HepG2 (cell line): ENCODE results near the gene CAPN2.

Experiments used
- CBX5 ChIP-seq: sonication (generic); formaldehyde crosslinking; IDR thresholded peaks from 2 replicates; pipeline ENCODE4 v1.4.0; 2020; ENCODE audit warnings: missing genetic modification reagents, borderline replicate concordance
- GATAD1 ChIP-seq: IDR thresholded peaks from 2 replicates; pipeline ENCODE4 v1.6.1; 2016; ENCODE audit warnings: missing genetic modification reagents, missing compliant biosample characterization
- KLF16 ChIP-seq, 2 experiments: sonication (generic) in 1 of 2; formaldehyde crosslinking in 1 of 2; IDR thresholded peaks; 2 replicates each; pipeline versions ENCODE4 v1.6.1 to v1.8.0; 2016 to 2023; ENCODE audit warnings: missing genetic modification reagents in 2 of 2, missing compliant biosample characterization in 1 of 2
- MZF1 ChIP-seq: sonication (generic); formaldehyde crosslinking; IDR thresholded peaks from 2 replicates; pipeline ENCODE4 v1.8.1; 2023; ENCODE audit warnings: mild to moderate bottlenecking, missing genetic modification reagents, borderline replicate concordance
- POLR2A ChIP-seq, 2 experiments: IDR thresholded peaks; 2 replicates each; pipeline ENCODE4 v1.6.1; 2011; ENCODE audit warnings: low read depth in 2 of 2, low read length in 2 of 2, mild to moderate bottlenecking in 1 of 2, moderate library complexity in 1 of 2; ENCODE audit not compliant: insufficient read depth in 1 of 2
- POLR2AphosphoS5 ChIP-seq: IDR thresholded peaks from 2 replicates; pipeline ENCODE4 v1.6.1; 2012; ENCODE audit warnings: low read depth, low read length
- TP53 ChIP-seq: sonication (generic); formaldehyde crosslinking; conservative IDR thresholded peaks from 2 replicates; pipeline ENCODE4 v1.4.0; 2020; ENCODE audit warnings: missing genetic modification reagents
- ZNF207 ChIP-seq: fragments of 450-650 bp; IDR thresholded peaks from 2 replicates; pipeline ENCODE4 v1.6.1; 2016; ENCODE audit warnings: antibody characterized with exemption, borderline replicate concordance
- ZNF563 ChIP-seq: sonication (generic); formaldehyde crosslinking; IDR thresholded peaks from 2 replicates; pipeline ENCODE4 v1.8.0; 2022; ENCODE audit warnings: mild to moderate bottlenecking, moderate library complexity, missing genetic modification reagents
- ZSCAN25 ChIP-seq: sonication (generic); formaldehyde crosslinking; IDR thresholded peaks from 2 replicates; pipeline ENCODE4 v1.8.0; 2022; ENCODE audit warnings: mild to moderate bottlenecking, missing genetic modification reagents
- TF ChIP-seq, protein P1 (sequence below): sonication (generic); formaldehyde crosslinking; IDR thresholded peaks from 2 replicates; pipeline ENCODE4 v1.4.0; 2020; ENCODE audit warnings: missing genetic modification reagents
- TF ChIP-seq, protein P2 (sequence below): sonication (generic); formaldehyde crosslinking; IDR thresholded peaks from 2 replicates; pipeline ENCODE4 v1.4.0; 2020; ENCODE audit warnings: missing genetic modification reagents
- TF ChIP-seq, protein P3 (sequence below): sonication (generic); formaldehyde crosslinking; IDR thresholded peaks from 2 replicates; pipeline ENCODE4 v1.5.0; 2020; ENCODE audit warnings: mild to moderate bottlenecking, missing genetic modification reagents, moderate library complexity

DNA sequence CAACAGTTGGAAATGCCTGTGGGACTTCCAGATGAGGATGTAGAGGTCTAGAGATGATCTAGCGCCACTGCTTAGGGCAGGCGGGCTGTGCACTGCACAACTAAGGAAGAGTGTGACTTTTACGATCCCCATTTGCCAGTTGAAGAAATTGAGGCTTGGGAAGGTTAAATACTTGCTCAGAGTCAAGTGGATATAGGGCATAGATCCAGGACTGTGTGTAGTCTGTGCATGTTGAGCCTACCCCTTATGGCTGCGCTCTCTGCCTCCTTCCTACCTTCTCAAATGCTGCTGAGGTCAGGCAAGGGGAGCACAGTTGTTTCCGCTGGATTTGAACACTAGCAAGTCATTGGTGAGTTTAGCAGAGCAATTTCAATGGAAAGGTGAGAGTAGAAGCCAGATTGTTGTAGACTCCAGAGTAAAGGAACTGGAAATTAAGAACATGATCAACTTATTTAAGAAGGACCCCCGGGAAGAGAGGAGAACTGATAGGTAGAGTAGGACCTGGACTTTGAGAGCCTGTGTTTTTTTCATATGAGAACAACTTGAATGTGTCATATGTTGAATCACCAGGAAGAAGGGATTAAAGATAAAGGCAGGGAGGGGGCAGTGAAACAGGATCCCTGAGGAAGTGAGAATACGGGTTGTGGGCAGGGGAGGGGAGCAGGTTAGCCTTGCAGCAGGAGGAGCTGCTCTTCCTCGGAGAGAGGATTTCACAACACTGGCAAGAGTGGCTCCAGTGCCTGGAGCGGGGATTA is 2.7 kb downstream of the CAPN2 start:
- TF ChIP-seq ZNF207 (no peak), KLF16 (CRISPR knock-in tag; IDR thresholded peaks at IDR 0.05) (no peak), CBX5 (no peak), POLR2A (IDR thresholded peaks at IDR 0.05; ENCODE audit: insufficient read depth in 1 of 2, low read depth in 2 of 2, low read length in 2 of 2) (no peak), POLR2AphosphoS5 (no peak), ZNF563 (no peak), MZF1 (CRISPR knock-in tag) (no peak), GATAD1 (CRISPR knock-in tag) (no peak), TP53 (CRISPR knock-in tag) (no peak), ZSCAN25 (no peak)
- TF ChIP-seq, protein P1, sequence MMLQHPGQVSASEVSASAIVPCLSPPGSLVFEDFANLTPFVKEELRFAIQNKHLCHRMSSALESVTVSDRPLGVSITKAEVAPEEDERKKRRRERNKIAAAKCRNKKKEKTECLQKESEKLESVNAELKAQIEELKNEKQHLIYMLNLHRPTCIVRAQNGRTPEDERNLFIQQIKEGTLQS (CRISPR knock-in tag) = no peak
- TF ChIP-seq, protein P2, sequence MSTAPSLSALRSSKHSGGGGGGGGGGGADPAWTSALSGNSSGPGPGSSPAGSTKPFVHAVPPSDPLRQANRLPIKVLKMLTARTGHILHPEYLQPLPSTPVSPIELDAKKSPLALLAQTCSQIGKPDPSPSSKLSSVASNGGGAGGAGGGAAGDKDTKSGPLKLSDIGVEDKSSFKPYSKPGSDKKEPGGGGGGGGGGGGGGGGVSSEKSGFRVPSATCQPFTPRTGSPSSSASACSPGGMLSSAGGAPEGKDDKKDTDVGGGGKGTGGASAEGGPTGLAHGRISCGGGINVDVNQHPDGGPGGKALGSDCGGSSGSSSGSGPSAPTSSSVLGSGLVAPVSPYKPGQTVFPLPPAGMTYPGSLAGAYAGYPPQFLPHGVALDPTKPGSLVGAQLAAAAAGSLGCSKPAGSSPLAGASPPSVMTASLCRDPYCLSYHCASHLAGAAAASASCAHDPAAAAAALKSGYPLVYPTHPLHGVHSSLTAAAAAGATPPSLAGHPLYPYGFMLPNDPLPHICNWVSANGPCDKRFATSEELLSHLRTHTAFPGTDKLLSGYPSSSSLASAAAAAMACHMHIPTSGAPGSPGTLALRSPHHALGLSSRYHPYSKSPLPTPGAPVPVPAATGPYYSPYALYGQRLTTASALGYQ (CRISPR knock-in tag) = no peak
- TF ChIP-seq, protein P3, sequence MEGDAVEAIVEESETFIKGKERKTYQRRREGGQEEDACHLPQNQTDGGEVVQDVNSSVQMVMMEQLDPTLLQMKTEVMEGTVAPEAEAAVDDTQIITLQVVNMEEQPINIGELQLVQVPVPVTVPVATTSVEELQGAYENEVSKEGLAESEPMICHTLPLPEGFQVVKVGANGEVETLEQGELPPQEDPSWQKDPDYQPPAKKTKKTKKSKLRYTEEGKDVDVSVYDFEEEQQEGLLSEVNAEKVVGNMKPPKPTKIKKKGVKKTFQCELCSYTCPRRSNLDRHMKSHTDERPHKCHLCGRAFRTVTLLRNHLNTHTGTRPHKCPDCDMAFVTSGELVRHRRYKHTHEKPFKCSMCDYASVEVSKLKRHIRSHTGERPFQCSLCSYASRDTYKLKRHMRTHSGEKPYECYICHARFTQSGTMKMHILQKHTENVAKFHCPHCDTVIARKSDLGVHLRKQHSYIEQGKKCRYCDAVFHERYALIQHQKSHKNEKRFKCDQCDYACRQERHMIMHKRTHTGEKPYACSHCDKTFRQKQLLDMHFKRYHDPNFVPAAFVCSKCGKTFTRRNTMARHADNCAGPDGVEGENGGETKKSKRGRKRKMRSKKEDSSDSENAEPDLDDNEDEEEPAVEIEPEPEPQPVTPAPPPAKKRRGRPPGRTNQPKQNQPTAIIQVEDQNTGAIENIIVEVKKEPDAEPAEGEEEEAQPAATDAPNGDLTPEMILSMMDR = no peak
